C1 segment of cervical spinal cord (tissue), 14 donors: Measurements from ENCODE around the gene SLFN5.
"Not testable (repeated sequence)": the region's sequence is repeated elsewhere in the genome, so short reads cannot be mapped to it uniquely, and the experiment has no call there.

Source experiments
- DNase-seq, 14 donors: peaks; one replicate each; lab custom pipeline; 2025; lab: John Stamatoyannopoulos, UW

Gene SLFN5

DNA sequence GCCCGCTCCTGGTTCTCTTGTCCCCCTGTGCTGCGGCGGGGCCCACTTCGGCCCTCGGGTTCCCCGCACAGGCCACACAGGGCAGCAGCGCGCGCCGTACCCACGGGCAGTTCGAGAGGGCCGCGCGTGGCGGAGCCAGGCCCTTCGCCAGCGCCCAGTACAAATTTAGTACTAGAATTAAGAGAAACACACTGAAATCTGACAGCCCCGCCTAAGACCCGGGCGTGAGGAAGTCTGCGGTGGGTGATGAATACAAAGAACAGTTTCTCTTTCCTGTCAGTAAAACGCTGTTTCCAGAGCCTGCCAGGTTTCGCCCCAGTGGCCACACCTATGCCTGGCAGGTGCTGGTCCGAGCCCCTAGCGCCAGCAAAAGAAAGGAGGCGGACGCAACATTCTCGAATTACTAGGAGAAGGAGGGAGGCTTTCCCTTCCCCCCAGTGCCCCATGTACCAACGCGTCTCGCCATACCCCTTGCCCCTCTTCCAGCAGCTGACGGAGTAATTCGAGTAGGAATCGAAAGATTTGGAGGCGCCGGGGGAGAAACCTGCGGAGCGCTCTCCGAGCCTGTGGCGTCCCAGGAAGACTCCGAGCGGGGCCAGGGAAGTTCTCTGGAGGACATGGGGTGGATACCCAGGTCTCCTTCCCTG is 591 bp upstream of the SLFN5 start:
- peak in 7 of 14 donors; percentile 21 to 60 (median 39) for DNase-seq

DNA sequence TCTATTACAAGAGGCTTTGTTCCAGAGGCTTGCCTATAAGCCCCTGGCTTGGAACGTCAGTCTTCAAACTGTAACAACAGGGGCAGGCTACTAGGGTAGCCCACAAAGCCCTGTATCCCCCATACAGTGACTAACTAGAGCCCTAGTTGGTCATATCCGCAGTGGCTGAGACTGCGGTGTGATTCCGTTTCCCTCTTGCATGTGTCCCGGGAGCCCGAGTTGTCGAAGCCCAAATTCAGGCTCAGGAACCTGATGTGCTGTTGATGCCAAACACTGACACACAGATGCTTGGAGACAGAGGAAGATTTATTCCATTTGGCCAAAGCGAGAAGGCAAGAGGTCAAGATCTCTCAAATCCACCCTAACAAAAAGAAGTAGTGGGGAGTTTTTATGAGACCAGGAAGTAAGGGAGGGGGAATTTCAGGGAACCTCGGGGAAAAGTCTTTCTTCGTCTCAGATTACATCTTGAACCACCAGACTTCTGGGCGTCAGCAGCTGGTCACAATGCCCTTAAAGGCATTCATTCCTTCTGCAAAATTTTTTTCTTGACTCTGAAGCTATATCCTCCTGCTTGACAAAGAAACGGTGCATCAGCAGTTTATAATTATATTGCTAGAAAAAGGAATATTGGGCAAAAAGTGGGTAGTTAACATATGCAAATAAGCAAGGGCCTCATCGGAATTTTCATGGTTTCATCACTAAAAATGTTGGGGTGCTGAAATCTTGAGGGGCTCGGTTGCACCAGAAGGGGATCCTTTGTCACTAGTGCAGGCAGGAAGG is 879 bp downstream of the SLFN5 start:
- DNase-seq = peak in 7 of 14 donors; percentile 24 to 68 (median 62)

DNA sequence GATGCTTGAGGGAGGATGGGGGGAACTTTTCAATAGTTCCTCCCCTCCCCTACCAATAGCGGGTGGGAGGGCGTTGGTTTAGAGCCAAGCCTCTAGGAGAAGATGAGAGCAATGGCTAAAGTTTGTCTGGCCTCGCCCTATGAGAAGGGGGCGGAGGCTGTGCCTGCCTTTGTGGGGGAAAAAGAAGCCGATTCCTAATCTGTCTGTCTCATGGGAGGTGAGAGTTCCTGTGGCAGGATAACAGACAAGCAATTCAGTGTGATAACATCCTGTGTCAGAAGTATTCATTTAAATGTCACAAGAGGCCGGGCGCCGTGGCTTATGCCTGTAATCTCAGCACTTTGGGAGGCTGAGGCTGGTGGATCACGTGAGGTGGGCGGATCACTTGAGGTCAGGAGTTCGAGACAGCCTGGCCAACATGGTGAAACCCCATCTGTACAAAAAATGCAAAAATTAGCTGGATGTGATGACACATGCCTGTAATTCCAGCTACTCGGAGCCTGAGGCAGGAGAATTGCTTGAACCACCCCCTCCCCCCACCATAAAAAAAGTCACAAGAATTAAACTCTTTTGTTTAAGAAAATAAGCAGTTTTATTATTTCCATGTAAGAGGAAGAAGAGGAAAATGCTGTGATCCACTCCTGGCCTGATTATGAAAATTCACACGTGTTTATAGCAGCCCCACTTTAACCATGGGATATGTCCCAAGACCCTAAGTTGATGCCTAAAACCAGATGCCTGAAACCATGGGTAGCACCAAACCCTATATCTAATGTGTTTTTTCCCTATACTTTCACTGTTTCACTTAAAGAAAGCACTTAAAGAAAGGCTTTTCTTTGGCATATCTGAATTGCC is 1.7 kb downstream of the SLFN5 start:
- DNase-seq = peak in 5 of 14 donors; percentile 4 to 18 (median 13)

DNA sequence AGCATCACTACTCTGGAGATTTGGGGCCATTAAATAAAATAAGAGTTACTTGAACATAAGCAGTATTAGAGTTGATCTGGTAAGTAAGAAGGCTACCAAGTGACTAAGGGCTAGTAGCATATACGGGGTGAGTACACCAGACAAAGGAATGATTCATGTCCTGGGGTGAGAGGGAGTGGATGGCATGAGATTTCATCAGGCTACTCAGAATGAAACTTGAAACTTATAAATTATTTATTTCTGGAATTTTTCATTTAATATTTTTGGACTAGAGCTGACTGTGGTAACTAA is 2.3 kb downstream of the SLFN5 start:
- DNase-seq = no peak

DNA sequence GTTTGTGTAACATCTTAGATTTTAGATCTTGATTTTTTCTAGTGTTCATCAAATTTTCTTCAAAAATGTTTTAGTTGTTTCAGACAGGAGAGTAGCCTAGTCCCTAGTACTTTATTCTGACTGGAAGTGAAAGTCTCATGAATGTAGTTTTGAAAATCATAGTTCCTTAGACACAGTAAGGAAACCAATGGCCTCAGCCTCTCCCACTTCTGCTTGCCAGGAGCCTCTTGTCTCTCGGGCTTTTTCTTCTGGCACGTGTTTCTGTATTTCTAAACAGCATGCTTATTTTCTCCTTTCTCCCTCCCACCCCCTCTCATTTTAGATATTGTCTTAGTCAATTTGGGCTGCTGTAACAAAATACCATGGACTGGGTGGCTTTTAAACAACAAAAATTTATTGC is 9.8 kb downstream of the SLFN5 start:
- no peak for DNase-seq

DNA sequence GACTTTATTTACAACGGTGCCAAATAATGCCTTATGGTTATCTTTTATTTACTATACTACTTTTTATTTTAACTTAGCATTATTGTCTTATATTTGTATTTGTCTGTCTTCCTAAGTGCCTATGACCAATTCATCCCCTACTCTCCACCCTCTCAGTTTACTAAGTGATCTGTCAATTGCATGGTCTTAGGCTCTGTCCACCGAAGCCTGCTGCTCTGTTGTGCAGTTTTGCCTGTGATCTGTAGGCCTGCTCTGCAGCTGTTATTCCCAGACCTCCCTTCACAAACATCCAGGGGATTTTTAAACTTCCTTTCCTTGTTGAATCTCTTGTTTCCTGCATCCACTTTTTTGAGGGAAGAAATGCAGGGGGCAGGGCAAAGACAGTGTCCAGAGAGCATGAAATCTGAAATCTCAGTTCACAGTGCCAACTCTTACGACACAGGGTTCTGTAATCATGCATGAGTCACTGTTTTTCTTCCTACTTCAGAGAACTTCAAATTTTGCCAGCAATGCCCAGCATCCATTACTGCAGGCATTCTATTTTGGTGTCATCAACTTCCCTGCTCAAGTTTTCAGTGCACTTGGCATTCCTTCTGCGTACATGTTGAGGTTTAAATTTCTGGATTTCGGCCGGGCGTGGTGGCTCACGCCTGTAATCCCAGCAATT is 11.4 kb downstream of the SLFN5 start:
- DNase-seq = peak in 2 of 14 donors; percentile 10 to 18

DNA sequence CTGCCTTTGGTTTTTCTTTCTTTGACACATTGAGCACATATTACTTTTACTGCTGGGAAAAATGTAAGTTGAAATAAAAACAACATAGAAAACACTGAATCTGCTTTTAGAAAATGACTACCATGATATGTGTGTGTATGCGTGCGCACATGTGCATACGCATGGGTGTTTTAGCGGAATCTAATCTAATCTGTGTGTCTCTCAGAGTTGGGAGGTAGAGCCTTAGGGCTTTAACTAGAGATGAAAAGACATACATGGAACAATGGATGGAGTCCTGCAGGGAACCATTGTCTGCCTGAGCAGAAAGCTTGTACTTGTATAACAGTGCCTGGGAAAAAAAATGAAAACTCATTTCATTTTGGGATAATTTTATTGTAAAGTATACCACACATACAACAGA is 12.4 kb downstream of the SLFN5 start:
- no peak for DNase-seq

DNA sequence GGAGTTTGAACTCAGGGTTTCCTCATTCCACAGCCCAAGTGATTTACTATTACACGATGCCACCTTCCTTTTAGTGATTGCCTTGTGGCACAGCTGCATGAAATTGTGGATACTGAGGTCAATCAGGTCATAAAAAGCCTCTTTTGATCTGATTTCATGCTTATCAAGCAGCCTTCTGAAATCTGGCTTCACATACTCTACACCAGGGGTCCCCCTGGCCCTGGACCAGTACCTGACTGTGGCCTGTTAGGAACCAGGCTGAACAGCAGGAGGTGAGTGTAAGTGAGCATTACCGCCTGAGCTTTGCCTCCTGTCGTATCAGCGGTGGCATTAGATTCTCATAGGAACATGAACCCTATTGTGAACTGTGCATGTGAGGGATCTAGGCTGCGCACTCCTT is 13.8 kb downstream of the SLFN5 start:
- no peak for DNase-seq

DNA sequence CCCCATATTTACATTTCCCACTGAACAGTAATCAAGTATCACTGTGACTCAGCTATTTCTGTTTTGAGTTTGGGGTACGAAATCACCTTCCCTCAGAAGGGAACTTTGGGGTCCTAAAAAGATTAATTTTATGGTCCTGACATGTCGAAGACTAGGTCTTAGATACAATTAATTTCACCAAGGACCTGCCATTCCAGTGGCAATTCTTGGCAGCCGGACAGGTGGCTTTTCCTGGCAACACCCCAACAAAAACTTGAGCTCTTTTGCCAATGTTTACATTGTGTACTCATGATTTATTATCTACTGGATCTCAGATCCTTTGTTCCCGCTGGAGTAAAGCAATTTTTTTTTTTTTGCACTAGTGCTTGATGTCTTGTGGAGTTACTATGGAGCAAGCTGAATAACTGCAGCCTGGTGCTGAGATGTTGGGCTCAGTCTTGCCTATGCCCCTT is 14.4 kb downstream of the SLFN5 start:
- no peak for DNase-seq

DNA sequence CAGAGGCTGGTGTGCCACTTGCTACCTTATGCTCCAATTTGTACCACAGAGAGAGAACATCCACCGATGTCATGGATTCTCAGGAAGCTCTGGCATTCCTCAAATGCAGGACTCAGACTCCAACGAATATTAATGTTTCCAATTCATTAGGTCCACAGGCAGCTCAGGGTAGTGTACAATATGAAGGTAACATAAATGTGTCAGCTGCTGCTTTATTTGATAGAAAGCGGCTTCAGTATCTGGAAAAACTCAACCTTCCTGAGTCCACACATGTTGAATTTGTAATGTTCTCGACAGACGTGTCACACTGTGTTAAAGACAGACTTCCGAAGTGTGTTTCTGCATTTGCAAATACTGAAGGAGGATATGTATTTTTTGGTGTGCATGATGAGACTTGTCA is 16.1 kb downstream of the SLFN5 start:
- no peak for DNase-seq

DNA sequence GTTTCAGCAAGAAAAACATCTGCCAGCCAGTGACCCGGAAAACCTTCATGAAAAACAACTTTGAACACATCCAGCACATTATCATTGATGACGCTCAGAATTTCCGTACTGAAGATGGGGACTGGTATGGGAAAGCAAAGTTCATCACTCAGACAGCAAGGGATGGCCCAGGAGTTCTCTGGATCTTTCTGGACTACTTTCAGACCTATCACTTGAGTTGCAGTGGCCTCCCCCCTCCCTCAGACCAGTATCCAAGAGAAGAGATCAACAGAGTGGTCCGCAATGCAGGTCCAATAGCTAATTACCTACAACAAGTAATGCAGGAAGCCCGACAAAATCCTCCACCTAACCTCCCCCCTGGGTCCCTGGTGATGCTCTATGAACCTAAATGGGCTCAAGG is 22.2 kb downstream of the SLFN5 start:
- DNase-seq = no peak

DNA sequence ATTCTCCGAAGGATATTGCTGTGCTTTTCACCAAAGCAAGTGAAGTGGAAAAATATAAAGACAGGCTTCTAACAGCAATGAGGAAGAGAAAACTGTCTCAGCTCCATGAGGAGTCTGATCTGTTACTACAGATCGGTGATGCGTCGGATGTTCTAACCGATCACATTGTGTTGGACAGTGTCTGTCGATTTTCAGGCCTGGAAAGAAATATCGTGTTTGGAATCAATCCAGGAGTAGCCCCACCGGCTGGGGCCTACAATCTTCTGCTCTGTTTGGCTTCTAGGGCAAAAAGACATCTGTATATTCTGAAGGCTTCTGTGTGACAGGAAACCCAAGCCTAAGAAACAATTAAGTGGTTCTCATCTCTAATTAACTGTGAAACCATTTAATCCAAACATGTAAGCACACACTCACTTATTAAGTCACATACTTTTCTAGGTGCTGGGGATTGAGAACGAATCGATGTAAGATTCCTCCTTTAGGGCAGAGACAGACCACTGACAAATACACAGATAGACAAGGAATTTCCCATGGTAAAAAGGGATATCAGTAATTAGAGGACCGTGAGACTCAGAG is 22.8 kb downstream of the SLFN5 start:
- DNase-seq = no peak

DNA sequence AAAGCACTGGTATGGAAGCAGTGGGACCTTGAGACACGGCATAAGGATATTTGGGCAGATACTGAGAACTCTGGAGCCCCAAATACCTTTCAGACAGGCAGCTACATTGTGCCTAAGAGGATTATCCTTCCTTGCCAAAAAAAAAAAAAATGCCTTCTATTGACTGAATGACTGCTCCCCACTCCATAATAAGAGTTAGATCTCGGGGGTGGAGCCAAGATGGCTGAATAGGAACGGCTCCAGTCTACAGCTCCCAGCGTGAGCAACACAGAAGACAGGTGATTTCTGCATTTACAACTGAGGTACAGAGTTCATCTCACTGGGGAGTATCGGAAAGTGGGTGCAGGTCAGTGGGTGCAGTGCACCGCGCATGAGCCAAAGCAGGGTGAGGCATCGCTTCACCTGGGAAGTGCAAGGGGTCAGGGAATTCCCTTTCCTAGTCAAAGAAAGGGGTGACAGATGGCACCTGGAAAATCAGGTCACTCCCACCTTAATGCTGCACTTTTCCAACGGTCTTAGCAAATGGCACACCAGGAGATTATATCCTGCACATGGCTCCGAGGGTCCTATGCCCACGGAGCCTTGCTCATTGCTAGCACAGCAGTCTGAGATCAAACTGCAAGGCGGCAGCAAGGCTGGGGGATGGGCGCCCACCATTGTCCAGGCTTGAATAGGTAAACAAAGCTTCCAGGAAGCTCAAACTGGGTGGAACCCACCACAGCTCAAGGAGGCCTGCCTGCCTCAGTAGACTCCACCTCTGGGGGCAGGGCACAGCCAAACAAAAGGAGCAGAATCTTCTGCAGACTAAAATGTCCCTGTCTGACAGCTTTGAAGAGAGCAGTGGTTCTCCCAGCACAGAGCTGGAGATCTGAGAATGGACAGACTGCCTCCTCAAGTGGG is 31.5 kb downstream of the SLFN5 start:
- DNase-seq = not testable (repeated sequence)

DNA sequence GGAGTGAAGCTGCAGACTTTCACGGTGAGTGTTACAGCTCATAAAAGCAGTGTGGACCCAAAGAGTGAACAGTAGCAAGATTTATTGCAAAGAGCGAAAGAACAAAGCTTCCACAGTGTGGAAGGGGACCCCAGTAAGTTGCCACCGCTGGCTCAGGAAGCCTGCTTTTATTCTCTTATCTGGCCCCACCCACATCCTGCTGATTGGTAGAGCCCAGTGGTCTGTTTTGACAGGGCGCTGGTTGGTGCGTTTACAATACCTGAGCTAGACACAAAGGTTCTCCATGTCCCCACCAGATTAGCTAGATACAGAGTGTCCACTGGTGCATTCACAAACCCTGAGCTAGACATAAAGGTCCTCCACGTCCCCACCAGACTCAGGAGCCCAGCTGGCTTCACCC is 35.6 kb downstream of the SLFN5 start:
- not testable (repeated sequence) for DNase-seq

DNA sequence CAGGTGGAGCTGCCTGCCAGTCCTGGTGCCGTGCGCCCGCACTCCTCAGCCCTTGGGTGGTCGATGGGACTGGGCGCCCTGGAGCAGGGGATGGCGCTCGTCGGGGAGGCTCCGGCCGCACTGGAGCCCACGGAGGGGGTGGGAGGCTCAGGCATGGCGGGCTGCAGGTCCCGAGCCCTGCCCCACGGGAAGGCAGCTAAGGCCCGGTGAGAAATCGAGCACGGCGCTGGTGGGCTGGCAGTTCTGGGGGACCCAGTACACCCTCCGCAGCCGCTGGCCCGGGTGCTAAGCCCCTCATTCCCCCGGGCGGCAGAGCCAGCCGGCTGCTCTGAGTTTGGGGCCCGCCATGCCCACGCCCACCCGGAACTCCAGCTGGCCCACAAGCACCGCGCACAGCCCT is 36.0 kb downstream of the SLFN5 start:
- not testable (repeated sequence) for DNase-seq

DNA sequence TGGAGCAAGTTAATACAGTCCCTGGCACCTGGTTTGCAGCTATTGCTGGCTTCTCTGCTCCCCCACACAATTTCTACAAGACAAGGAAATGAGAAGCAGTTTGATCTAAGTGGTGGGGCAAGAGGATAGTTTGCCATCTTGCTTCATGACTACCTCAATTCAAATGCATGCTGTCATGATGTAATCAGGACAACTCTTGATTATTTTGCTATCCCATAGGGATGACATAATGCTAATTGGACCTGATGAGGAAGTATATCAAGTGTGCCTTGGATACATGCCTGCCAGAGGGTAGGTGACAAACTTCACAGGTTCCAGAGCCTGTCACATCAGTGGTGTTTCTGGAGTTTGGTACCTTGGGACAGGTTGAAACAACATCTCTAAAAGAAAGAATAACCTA is 40.9 kb downstream of the SLFN5 start:
- no peak for DNase-seq

DNA sequence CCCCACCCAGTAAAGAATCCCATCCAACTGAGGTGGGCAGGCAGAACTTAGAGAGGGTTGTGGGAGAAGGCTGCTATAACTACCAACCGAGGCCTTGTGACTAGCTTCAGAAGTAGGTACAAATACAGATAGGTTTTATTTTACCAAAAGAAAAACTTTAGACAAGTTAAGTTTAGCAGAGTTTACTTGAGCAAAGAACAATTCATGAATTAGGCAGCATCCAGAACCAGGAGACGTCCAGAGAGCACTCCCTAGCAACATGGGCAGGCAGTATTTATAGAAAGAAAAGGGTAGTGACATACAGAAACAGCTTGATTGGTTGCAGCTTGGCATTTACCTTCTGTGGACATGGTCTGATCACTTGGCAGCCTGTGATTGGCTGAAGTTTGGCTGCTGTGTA is 42.1 kb downstream of the SLFN5 start:
- no peak for DNase-seq

DNA sequence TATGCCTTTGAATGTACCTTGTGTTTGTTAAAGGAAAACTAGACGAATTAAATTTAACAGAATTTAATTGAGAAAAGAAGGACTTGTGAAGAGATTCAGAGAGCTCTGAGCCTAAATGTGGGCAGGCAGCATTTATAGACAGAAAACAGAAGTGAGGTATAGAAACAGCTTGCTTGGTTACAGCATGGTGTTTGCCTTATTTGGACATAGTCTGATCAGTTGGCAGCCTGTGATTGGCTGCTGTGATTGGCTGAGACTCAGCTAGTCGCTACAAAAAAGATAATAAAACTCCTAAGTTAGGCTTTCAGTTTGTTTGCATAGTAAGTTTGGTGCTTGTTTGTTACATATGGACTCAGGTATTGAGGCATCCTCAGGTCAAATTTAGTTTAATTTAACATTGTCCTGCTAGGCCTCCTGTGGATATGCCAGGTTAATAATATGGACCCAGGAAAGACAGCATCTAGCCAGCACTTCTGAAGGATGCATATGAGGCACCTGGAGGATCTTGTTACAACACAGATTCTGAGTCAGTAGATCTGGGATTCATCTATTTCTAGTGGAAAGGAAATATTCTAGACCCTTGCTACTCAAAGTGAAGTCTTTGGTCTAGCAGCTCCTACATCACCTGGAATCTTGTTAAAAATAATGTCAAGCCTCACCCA is 43.4 kb downstream of the SLFN5 start:
- DNase-seq = no peak

DNA sequence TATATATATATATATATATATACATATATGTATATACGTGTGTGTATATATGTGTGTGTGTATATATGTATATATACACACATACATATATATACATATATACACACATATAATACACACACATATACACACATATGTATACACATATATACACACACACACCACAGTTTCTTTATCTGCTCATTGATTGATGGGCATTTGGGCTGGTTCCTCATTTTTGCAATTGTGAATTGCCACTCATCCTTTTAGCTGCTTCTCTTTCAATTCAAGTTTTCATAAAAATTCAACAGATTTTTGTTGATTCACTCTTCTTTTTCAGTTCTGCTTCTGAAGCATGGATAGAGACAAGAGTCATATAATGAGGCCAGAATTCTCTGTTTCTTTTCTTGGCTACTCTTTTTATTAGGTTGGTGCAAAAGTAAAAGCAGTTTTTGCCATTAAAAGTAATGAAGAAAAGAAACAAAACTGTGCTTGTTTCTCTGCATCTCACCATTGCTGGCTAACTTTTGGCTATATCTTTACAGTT is 44.5 kb downstream of the SLFN5 start:
- no peak for DNase-seq

DNA sequence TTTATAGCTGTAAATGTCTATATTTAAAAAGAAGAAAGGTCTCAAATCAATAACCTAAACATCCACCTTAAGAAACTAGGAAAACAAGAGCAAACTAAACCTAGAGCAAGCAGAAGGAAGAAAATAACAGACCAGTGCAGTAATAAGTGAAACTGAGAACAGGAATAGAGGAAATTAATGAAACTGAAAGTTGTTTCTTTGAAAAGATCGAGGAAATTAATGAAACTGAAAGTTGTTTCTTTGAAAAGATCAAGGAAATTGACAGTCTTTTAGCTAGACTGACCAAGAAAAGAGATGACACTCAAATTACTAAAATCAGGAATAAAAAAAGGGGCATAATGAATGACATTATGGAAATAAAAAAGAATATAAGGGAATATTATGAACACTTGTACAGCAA is 46.4 kb downstream of the SLFN5 start:
- DNase-seq = no peak
